GM12801 (cell line): Measurements from ENCODE around the gene DBN1.

Experiments
- CTCF ChIP-seq: IDR thresholded peaks from one replicate; pipeline ENCODE4 v1.5.1; 2011; ENCODE audit warnings: control low read depth; ENCODE audit not compliant: insufficient read length; ENCODE audit errors: extremely low read depth

The DBN1 gene

GRCh38 chr5:177412603-177413233 is 60.7 kb downstream of the DBN1 start:
- TF ChIP-seq CTCF = no peak

GRCh38 chr5:177410575-177410974 is 62.9 kb downstream of the DBN1 start:
- no peak for TF ChIP-seq CTCF

- no peak for TF ChIP-seq CTCF
Observed at GRCh38 chr5:177409043-177409801, 64.2 kb downstream of the DBN1 start, which contains the start of gene F12. F12 (minus strand) TSS chr5:177409564; CDS start chr5:177409527, 37 bp downstream.
